Spleen (tissue), 7 donors: ENCODE data around the gene STK33.

Source experiments
- CTCF ChIP-seq, 11 experiments: fragments of 200-600 bp in 7 of 11; fragments of 450-650 bp in 4 of 11; sonication (generic) in 4 of 11; IDR thresholded peaks in 8 of 11; conservative IDR thresholded peaks in 3 of 11; 1 replicate in 7 of 11; 2 replicates in 4 of 11; pipeline versions ENCODE4 v1.4.0 to v1.8.0; 2016 to 2021; ENCODE audit warnings: antibody characterized with exemption in 11 of 11, inconsistent platforms in 4 of 11, mild to moderate bottlenecking in 1 of 11
- POLR2A ChIP-seq, 3 donors: fragments of 450-650 bp; IDR thresholded peaks; one replicate each; pipeline ENCODE4 v1.5.1; 2017; ENCODE audit warnings: antibody characterized with exemption in 3 of 3, mild to moderate bottlenecking in 1 of 3
- donor health status: DM: no; HTN: no; CAD: no; lungs with moderate emphysema.
- donor health status: DM: no; HTN: no; CAD: no.
- donor health status: DM: no; HTN: no; CAD: no.

- TF ChIP-seq CTCF (IDR thresholded peaks at IDR 0.05 in 8 of 11, conservative IDR thresholded peaks at IDR 0.05 in 3 of 11) = no peak
- no peak for TF ChIP-seq POLR2A (IDR thresholded peaks at IDR 0.05)
Observed at GRCh38 chr11:8564526-8564925, 29.5 kb downstream of the STK33 start.
